ENCODE data around the gene ANKS6. TPM values are rescaled to one million over a fixed set of nuclear protein-coding genes. Genes with fewer than 3 reads are reported as not detected.

The ANKS6 gene
- total RNA-seq, 2 experiments from 2014 or later = 14.6 to 15.0 TPM

GRCh38 chr9:98712987-98713386 lies 83.4 kb downstream of the ANKS6 start:
- H3K9me3 Mint-ChIP-seq = no peaks in the 10 kb centered on the region
- H3K36me3 Mint-ChIP-seq (ENCODE audit: low read depth) = no peaks in the 10 kb centered on the region
- no peaks in the 10 kb centered on the region for H3K4me1 Mint-ChIP-seq (ENCODE audit: low read depth)
- DNase-seq = no peak
- CTCF ChIA-PET = no interaction called here
- no peak overlapping the region for H3K27ac Mint-ChIP-seq
- peaks cover 30% of the 10 kb centered on the region for H3K27me3 Mint-ChIP-seq (ENCODE audit: low read depth)
- no peak overlapping the region for H3K4me3 Mint-ChIP-seq
- intact Hi-C loops (cut with micrococcal nuclease) = no loop called here

- intact Hi-C loops (cut with micrococcal nuclease) = no loop called here
- Mint-ChIP-seq H3K4me1 (ENCODE audit: low read depth) (peaks cover 3% of the 10 kb centered on the region), H3K27me3 (ENCODE audit: low read depth) (peaks cover 49% of the 10 kb centered on the region), H3K9me3 (no peaks in the 10 kb centered on the region), H3K27ac (no peak overlapping the region), H3K4me3 (no peak overlapping the region), H3K36me3 (ENCODE audit: low read depth) (no peaks in the 10 kb centered on the region)
- peak; percentile 20 for DNase-seq
- CTCF ChIA-PET = no interaction called here
Measured at GRCh38 chr9:98709968-98710965, 86.1 kb downstream of the ANKS6 start.

GRCh38 chr9:98708933-98709911 lies 87.1 kb downstream of the ANKS6 start, which contains the start of gene GABBR2:
Gene GABBR2 (minus strand): TSS chr9:98708935. CDS start chr9:98708737, 198 bp downstream.
- Mint-ChIP-seq H3K4me1 (ENCODE audit: low read depth) (peaks cover 3% of the 10 kb centered on the region), H3K9me3 (no peaks in the 10 kb centered on the region), H3K27me3 (ENCODE audit: low read depth) (peaks cover 53% of the 10 kb centered on the region), H3K4me3 (no peak within 1 kb of the TSS), H3K36me3 (ENCODE audit: low read depth) (no peaks in the 10 kb centered on the region), H3K27ac (no peak within 1 kb of the TSS)
- intact Hi-C loops (cut with micrococcal nuclease) = no loop called here
- DNase-seq = no peak
- CTCF ChIA-PET = no interaction called here

GRCh38 chr9:98708103-98708932 lies 88.0 kb downstream of the ANKS6 start:
- DNase-seq = no peak

DNA sequence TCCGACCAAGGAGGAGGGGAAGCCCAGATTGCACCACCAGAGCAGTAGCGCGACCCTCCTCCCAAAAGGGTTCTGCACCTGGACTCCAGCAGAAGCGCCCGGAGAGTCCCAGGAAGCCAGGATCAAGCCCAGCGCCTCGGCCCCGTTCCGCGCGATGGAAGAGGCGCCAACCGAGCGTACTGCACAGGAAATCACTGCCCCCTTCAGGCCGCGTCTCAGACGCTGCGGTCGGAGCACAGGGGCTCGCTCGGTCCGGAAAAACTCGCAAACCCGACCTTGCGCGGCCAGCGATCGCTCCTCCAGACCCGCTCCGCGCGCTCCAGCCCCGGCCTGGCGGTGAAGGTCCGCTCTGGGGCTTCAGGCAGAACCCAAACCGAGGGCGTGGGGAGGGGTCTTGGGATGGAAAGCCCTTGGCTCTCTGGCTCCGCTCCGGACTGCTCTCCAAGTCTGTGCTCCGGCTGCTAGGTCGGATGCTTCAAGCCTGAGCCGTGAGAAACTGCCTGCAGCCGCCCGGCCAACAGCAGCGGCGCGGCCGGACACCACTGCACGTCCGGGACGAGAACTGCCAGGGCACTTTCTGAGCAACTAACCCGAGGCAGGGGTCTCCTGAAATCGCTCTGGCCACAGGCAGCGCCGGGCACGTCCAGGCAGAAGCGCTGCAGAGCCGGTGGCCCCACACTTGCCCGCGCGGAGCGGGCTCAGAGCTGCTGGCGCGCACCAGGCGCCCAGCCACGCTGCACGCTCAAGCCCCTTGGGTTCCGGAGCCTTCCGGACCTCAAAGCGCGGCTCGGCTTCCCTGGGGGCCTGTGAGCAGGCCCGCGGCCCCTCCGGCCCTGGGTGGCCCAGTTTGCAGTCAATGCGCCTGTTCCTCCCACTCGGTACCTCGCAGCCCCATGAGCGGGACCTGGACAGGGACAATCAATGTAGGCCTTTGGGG lies 88.9 kb downstream of the ANKS6 start:
- Mint-ChIP-seq H3K27me3 (ENCODE audit: low read depth) (peaks cover 61% of the 10 kb centered on the region), H3K4me3 (no peak overlapping the region)

More at GRCh38 chr9:98708103-98708932, 88.0 kb downstream of the ANKS6 start:
- H3K4me1 Mint-ChIP-seq (ENCODE audit: low read depth) = peaks cover 3% of the 10 kb centered on the region
- no peak overlapping the region for H3K27ac Mint-ChIP-seq
- intact Hi-C loops (cut with micrococcal nuclease) = no loop called here
- peaks cover 56% of the 10 kb centered on the region for H3K27me3 Mint-ChIP-seq (ENCODE audit: low read depth)
- no peak overlapping the region for H3K4me3 Mint-ChIP-seq
- H3K36me3 Mint-ChIP-seq (ENCODE audit: low read depth) = no peaks in the 10 kb centered on the region
- H3K9me3 Mint-ChIP-seq = no peaks in the 10 kb centered on the region
- CTCF ChIA-PET = no interaction called here

DNA sequence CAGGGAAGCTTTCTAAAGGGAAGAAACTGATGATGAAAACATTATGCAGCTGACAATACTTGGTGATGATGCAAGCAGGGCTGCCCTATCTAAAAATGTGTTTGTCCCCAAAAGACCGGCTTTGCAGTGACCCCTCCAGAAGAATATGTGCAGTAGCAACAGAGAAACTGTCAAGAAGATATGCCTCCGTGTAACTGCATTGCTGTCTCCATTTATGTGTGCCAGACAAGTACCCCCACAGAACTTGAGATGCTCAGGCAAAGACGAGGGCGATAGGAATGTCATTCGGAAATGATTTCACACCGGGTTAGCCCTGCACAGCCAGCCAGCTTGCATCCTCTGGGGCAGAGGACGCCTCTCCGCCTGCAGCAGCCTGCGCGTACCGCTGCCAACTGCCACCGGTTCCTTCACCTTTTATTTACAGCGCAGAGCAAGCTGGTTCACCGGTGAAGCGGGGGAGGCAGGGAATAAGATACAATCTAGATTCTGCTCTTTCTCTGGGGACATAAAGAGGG lies 89.6 kb downstream of the ANKS6 start:
- H3K27ac Mint-ChIP-seq = no peak overlapping the region
- H3K4me3 Mint-ChIP-seq = no peak overlapping the region
- DNase-seq = no peak
- intact Hi-C loops (cut with micrococcal nuclease) = loop anchor here (1.0 to 2.0 kb wide), 2 partner anchors 170 to 391 kb away; no protein-coding TSS in a partner anchor
- no peaks in the 10 kb centered on the region for H3K36me3 Mint-ChIP-seq (ENCODE audit: low read depth)
- no peaks in the 10 kb centered on the region for H3K9me3 Mint-ChIP-seq
- peaks cover 3% of the 10 kb centered on the region for H3K4me1 Mint-ChIP-seq (ENCODE audit: low read depth)
- CTCF ChIA-PET = no interaction called here
- peaks cover 58% of the 10 kb centered on the region for H3K27me3 Mint-ChIP-seq (ENCODE audit: low read depth)

More for the DNA sequence above, 88.9 kb downstream of the ANKS6 start:
- DNase-seq = peak; percentile 53
- H3K36me3 Mint-ChIP-seq (ENCODE audit: low read depth) = no peaks in the 10 kb centered on the region
- CTCF ChIA-PET = no interaction called here
- H3K9me3 Mint-ChIP-seq = no peaks in the 10 kb centered on the region
- H3K4me1 Mint-ChIP-seq (ENCODE audit: low read depth) = peaks cover 3% of the 10 kb centered on the region
- intact Hi-C loops (cut with micrococcal nuclease) = loop anchor here (1.0 to 2.0 kb wide), 2 partner anchors 171 to 392 kb away; no protein-coding TSS in a partner anchor
- no peak overlapping the region for H3K27ac Mint-ChIP-seq

DNA sequence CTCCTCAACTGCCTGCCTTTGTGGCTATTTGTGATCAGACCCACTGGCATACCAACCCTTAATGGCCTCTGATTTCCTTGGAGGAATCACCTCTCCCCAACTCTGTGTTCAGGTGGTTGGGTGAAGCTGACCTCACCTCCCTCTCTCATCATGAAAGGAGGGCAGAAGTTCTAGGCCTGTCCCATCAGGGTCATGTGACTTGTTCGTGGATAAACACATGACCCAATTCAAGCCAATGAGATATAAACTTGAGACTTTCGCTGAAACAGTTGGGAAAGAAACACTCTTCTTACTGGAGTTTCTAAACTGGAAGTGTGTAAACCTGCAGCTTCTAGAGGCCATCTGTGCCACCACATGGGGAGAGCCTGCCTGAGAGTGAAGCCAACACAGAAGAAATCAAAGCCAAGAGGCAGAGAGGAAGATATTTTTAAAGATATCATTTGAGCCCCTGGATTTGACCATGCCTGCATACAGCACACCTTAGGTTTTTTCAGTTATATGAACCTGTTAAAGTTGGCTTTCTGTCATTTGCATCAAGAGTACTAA lies 93.4 kb downstream of the ANKS6 start:
- intact Hi-C loops (cut with micrococcal nuclease) = no loop called here
- H3K4me1 Mint-ChIP-seq (ENCODE audit: low read depth) = peaks cover 3% of the 10 kb centered on the region
- CTCF ChIA-PET = no interaction called here
- no peaks in the 10 kb centered on the region for H3K36me3 Mint-ChIP-seq (ENCODE audit: low read depth)
- peaks cover 37% of the 10 kb centered on the region for H3K27me3 Mint-ChIP-seq (ENCODE audit: low read depth)
- H3K9me3 Mint-ChIP-seq = no peaks in the 10 kb centered on the region
- DNase-seq = no peak
- no peak overlapping the region for H3K27ac Mint-ChIP-seq
- no peak overlapping the region for H3K4me3 Mint-ChIP-seq

GRCh38 chr9:98702340-98702739 lies 94.0 kb downstream of the ANKS6 start:
- H3K4me1 Mint-ChIP-seq (ENCODE audit: low read depth) = peaks cover under 1% of the 10 kb centered on the region
- H3K9me3 Mint-ChIP-seq = no peaks in the 10 kb centered on the region
- H3K36me3 Mint-ChIP-seq (ENCODE audit: low read depth) = no peaks in the 10 kb centered on the region
- no peak overlapping the region for H3K4me3 Mint-ChIP-seq
- intact Hi-C loops (cut with micrococcal nuclease) = no loop called here
- no peak for DNase-seq
- CTCF ChIA-PET = no interaction called here
- H3K27me3 Mint-ChIP-seq (ENCODE audit: low read depth) = peaks cover 36% of the 10 kb centered on the region
- no peak overlapping the region for H3K27ac Mint-ChIP-seq

- intact Hi-C loops (cut with micrococcal nuclease) = no loop called here
- CTCF ChIA-PET = no interaction called here
Measured at GRCh38 chr9:98701576-98701975, 94.8 kb downstream of the ANKS6 start.

GRCh38 chr9:98700801-98701200 lies 95.6 kb downstream of the ANKS6 start:
- Mint-ChIP-seq H3K27ac (no peak overlapping the region), H3K4me1 (ENCODE audit: low read depth) (no peaks in the 10 kb centered on the region), H3K36me3 (ENCODE audit: low read depth) (no peaks in the 10 kb centered on the region), H3K9me3 (no peaks in the 10 kb centered on the region), H3K4me3 (no peak overlapping the region), H3K27me3 (ENCODE audit: low read depth) (peaks cover 25% of the 10 kb centered on the region)
- intact Hi-C loops (cut with micrococcal nuclease) = no loop called here
- DNase-seq = no peak
- CTCF ChIA-PET = no interaction called here

More at GRCh38 chr9:98701576-98701975, 94.8 kb downstream of the ANKS6 start:
- Mint-ChIP-seq H3K4me3 (no peak overlapping the region), H3K27me3 (ENCODE audit: low read depth) (peaks cover 28% of the 10 kb centered on the region), H3K27ac (no peak overlapping the region), H3K4me1 (ENCODE audit: low read depth) (no peaks in the 10 kb centered on the region), H3K9me3 (no peaks in the 10 kb centered on the region), H3K36me3 (ENCODE audit: low read depth) (no peaks in the 10 kb centered on the region)
- no peak for DNase-seq

All from activated naive CD4-positive, alpha-beta T cell treated with anti-CD3 and anti-CD28 coated beads for 36 hours (primary cell).